Thyroid gland (tissue), 4 donors: ENCODE results near the gene ACLY.
"Not testable (repeated sequence)": the region's sequence is repeated elsewhere in the genome, so short reads cannot be mapped to it uniquely, and the experiment has no call there.

Experiments used
- POLR2A ChIP-seq, 2 donors: fragments of 450-650 bp; IDR thresholded peaks; one replicate each; pipeline ENCODE4 v1.6.1; 2017; ENCODE audit warnings: antibody characterized with exemption in 2 of 2, mild to moderate bottlenecking in 2 of 2, moderate library complexity in 1 of 2
- TF ChIP-seq, protein P1 (sequence below), 6 experiments: fragments of 200-600 bp in 3 of 6; fragments of 450-650 bp in 3 of 6; sonication (generic) in 3 of 6; IDR thresholded peaks; one replicate each; pipeline ENCODE4 v1.5.1; 2016 to 2019; ENCODE audit warnings: antibody characterized with exemption in 6 of 6, mild to moderate bottlenecking in 2 of 6, inconsistent platforms in 1 of 6, moderate library complexity in 1 of 6

GRCh38 chr17:41930833-41931156, 12.0 kb upstream of the ACLY start:
- TF ChIP-seq, protein P1, sequence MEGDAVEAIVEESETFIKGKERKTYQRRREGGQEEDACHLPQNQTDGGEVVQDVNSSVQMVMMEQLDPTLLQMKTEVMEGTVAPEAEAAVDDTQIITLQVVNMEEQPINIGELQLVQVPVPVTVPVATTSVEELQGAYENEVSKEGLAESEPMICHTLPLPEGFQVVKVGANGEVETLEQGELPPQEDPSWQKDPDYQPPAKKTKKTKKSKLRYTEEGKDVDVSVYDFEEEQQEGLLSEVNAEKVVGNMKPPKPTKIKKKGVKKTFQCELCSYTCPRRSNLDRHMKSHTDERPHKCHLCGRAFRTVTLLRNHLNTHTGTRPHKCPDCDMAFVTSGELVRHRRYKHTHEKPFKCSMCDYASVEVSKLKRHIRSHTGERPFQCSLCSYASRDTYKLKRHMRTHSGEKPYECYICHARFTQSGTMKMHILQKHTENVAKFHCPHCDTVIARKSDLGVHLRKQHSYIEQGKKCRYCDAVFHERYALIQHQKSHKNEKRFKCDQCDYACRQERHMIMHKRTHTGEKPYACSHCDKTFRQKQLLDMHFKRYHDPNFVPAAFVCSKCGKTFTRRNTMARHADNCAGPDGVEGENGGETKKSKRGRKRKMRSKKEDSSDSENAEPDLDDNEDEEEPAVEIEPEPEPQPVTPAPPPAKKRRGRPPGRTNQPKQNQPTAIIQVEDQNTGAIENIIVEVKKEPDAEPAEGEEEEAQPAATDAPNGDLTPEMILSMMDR (IDR thresholded peaks at IDR 0.05), result not testable (repeated sequence)
- not testable (repeated sequence) for TF ChIP-seq POLR2A (IDR thresholded peaks at IDR 0.05)
